PC-3 (cell line): ENCODE measurements around the gene MCF2L2. TPM values are rescaled to one million over a fixed set of nuclear protein-coding genes. Genes with fewer than 3 reads are reported as not detected.

Experiments
- ATAC-seq: fragments of 200-7000 bp; cut with Tn5 transposase; 2 replicates; pipeline ENCODE4 v1.9.1; 2020; ENCODE audit warnings: mild to moderate bottlenecking, moderate library complexity
- BruUV-seq: library from RNA; stranded (reverse); fragments of 400-500 nt; replicated peaks from 2 replicates; lab custom pipeline; 2021; lab: Mats Ljungman, UMichigan
- CTCF ChIA-PET: fragments of 300-600 bp; sonication (Branson Sonifier 250); formaldehyde crosslinking; loops from one replicate; lab custom pipeline; 2022; ENCODE audit warnings: antibody characterized with exemption; lab: Charles Lee
- POLR2A ChIA-PET: fragments of 300-600 bp; sonication (Branson Sonifier 250); formaldehyde crosslinking; loops from one replicate; lab custom pipeline; 2022; ENCODE audit warnings: antibody characterized with exemption; ENCODE audit not compliant: unreplicated experiment; lab: Charles Lee
- DNase-seq: peaks from one replicate; pipeline ENCODE4 v3.0.0-alpha.2; 2015
- H2AFZ ChIP-seq: fragments of 300-600 bp; sonication (generic); 2 replicates; pipeline ENCODE4 v1.6.0; 2016; ENCODE audit warnings: antibody characterized with exemption, low read length
- H3F3A ChIP-seq: fragments of 300-600 bp; sonication (generic); one replicate; pipeline ENCODE4 v1.6.0; 2017; ENCODE audit warnings: antibody characterized with exemption, low read length, control low read depth, mild to moderate bottlenecking; ENCODE audit not compliant: unreplicated experiment
- H3K27ac ChIP-seq: fragments of 300-600 bp; sonication (generic); 2 replicates; pipeline ENCODE4 v1.5.1; 2016; ENCODE audit warnings: mild to moderate bottlenecking, low read length
- H3K27me3 ChIP-seq: fragments of 300-600 bp; sonication (generic); 2 replicates; pipeline ENCODE4 v1.6.1; 2016; ENCODE audit warnings: low read length, mixed read lengths
- H3K36me3 ChIP-seq: fragments of 300-600 bp; sonication (generic); 2 replicates; pipeline ENCODE4 v1.6.1; 2016; ENCODE audit warnings: low read depth, mixed run types, low read length, mixed read lengths
- H3K4me1 ChIP-seq: fragments of 300-600 bp; sonication (generic); 2 replicates; pipeline ENCODE4 v1.5.1; 2016; ENCODE audit warnings: low read length; ENCODE audit not compliant: insufficient read depth
- H3K4me2 ChIP-seq: fragments of 300-600 bp; sonication (generic); 2 replicates; pipeline ENCODE4 v1.6.0; 2016; ENCODE audit warnings: low read length
- H3K4me3 ChIP-seq: fragments of 300-600 bp; sonication (generic); 2 replicates; pipeline ENCODE4 v1.5.1; 2016; ENCODE audit warnings: mild to moderate bottlenecking, low read length, mixed read lengths
- H3K79me2 ChIP-seq: fragments of 300-600 bp; sonication (generic); 2 replicates; pipeline ENCODE4 v1.6.1; 2017; ENCODE audit warnings: low read length, mixed read lengths
- H3K9ac ChIP-seq: fragments of 300-600 bp; sonication (generic); 2 replicates; pipeline ENCODE4 v1.6.0; 2016; ENCODE audit warnings: mild to moderate bottlenecking, low read length
- H3K9me2 ChIP-seq: fragments of 300-600 bp; sonication (generic); replicated peaks from 2 replicates; pipeline ENCODE4 v1.6.1; 2016; ENCODE audit warnings: mixed run types, low read length, mixed read lengths
- H3K9me3 ChIP-seq: fragments of 300-600 bp; sonication (generic); 2 replicates; pipeline ENCODE4 v1.6.1; 2016; ENCODE audit warnings: low read length, mixed read lengths
- H4K20me1 ChIP-seq: fragments of 300-600 bp; sonication (generic); 2 replicates; pipeline ENCODE4 v1.6.1; 2016; ENCODE audit warnings: low read length, mixed read lengths
- CTCF ChIP-seq: fragments of 300-600 bp; sonication (generic); conservative IDR thresholded peaks from 2 replicates; pipeline ENCODE4 v1.5.1; 2017; ENCODE audit warnings: antibody characterized with exemption, low read depth, mild to moderate bottlenecking, low read length
- EZH2 ChIP-seq: fragments of 300-600 bp; sonication (generic); IDR thresholded peaks from one replicate; pipeline ENCODE4 v1.6.1; 2017; ENCODE audit warnings: antibody characterized with exemption, mild to moderate bottlenecking, low read length; ENCODE audit not compliant: unreplicated experiment
- EZH2phosphoT487 ChIP-seq: fragments of 300-600 bp; sonication (generic); IDR thresholded peaks from 2 replicates; pipeline ENCODE4 v1.6.1; 2018; ENCODE audit warnings: mild to moderate bottlenecking, antibody characterized with exemption, low read length, borderline replicate concordance
- intact Hi-C: fragments of 100-400 bp; cut with micrococcal nuclease; formaldehyde crosslinking; loops from 2 replicates; pipeline ENCODE4 v1.9.0; 2023
- total RNA-seq: library from RNA; depleted of rRNA; stranded (reverse); fragments of >200 nt; gene quantifications from 2 replicates; pipeline ENCODE4 v1.2.3, GENCODE V29; 2014

Gene MCF2L2
- total RNA-seq, 1 experiment from 2014 or later = 3.6 TPM

- BruUV-seq = no TSS peak
- ATAC-seq (no peak), DNase-seq (peak; percentile 35)
- H3K4me3 ChIP-seq = no peak overlapping the region
- no peaks in the 10 kb centered on the region for H3K9me3 ChIP-seq
- no peak overlapping the region for H2AFZ ChIP-seq
- peak overlapping the region; percentile 41; the same call in 1 of the 2 replicates for H3K4me2 ChIP-seq
- CTCF ChIA-PET = no interaction called here
- H3K79me2 ChIP-seq = no peaks in the 10 kb centered on the region
- POLR2A ChIA-PET = no interaction called here
- no peaks in the 10 kb centered on the region for H3K36me3 ChIP-seq
- peak overlapping the region; percentile 13; the same call in 1 of the 2 replicates for H3K27ac ChIP-seq
- H3F3A ChIP-seq = no peaks in the 10 kb centered on the region
- TF ChIP-seq CTCF (no peak), EZH2phosphoT487 (no peak), EZH2 (no peak)
- no peaks in the 10 kb centered on the region for H4K20me1 ChIP-seq
- peaks cover 46% of the 10 kb centered on the region for H3K4me1 ChIP-seq
- no peaks in the 10 kb centered on the region for H3K27me3 ChIP-seq
- intact Hi-C loops = no loop called here
- no peak overlapping the region for H3K9ac ChIP-seq
- no peaks in the 10 kb centered on the region for H3K9me2 ChIP-seq
Measured at GRCh38 chr3:183315739-183316138, 112.7 kb downstream of the MCF2L2 start.

GRCh38 chr3:183313764-183314163 lies 114.7 kb downstream of the MCF2L2 start:
- BruUV-seq = no TSS peak
- Histone ChIP-seq H4K20me1 (no peaks in the 10 kb centered on the region), H3F3A (no peaks in the 10 kb centered on the region), H3K9me2 (no peaks in the 10 kb centered on the region), H3K4me2 (no peak overlapping the region), H3K4me3 (no peak overlapping the region), H3K27ac (no peak overlapping the region), H2AFZ (no peak overlapping the region), H3K4me1 (peaks cover 39% of the 10 kb centered on the region), H3K27me3 (no peaks in the 10 kb centered on the region), H3K36me3 (no peaks in the 10 kb centered on the region), H3K9ac (no peak overlapping the region), H3K79me2 (no peaks in the 10 kb centered on the region), H3K9me3 (no peaks in the 10 kb centered on the region)
- CTCF ChIA-PET = no interaction called here
- ATAC-seq (no peak), DNase-seq (no peak)
- intact Hi-C loops = no loop called here
- POLR2A ChIA-PET = interaction anchor here (0.6 kb wide), 1 partner anchor 63 kb away, joined by 3 read pairs; no protein-coding TSS in a partner anchor
- TF ChIP-seq EZH2phosphoT487 = no peak
- TF ChIP-seq CTCF = no peak
- TF ChIP-seq EZH2 = no peak

- TF ChIP-seq EZH2phosphoT487 (no peak), EZH2 (no peak), CTCF (no peak)
- ChIA-PET CTCF (no interaction called here), POLR2A (no interaction called here)
- H4K20me1 ChIP-seq = no peaks in the 10 kb centered on the region
- H3K4me3 ChIP-seq = no peak overlapping the region
- no peaks in the 10 kb centered on the region for H3K36me3 ChIP-seq
- no peak overlapping the region for H3K9ac ChIP-seq
- ATAC-seq (no peak), DNase-seq (no peak)
- H2AFZ ChIP-seq = no peak overlapping the region
- no peaks in the 10 kb centered on the region for H3K27me3 ChIP-seq
- H3K4me1 ChIP-seq = peaks cover 39% of the 10 kb centered on the region
- H3F3A ChIP-seq = no peaks in the 10 kb centered on the region
- intact Hi-C loops = no loop called here
- H3K4me2 ChIP-seq = no peak overlapping the region
- no peaks in the 10 kb centered on the region for H3K79me2 ChIP-seq
- BruUV-seq = no TSS peak
- no peaks in the 10 kb centered on the region for H3K9me2 ChIP-seq
- H3K9me3 ChIP-seq = no peaks in the 10 kb centered on the region
- H3K27ac ChIP-seq = no peak overlapping the region
Measured at GRCh38 chr3:183313351-183313750, 115.1 kb downstream of the MCF2L2 start.
